Measurements from ENCODE around the gene HBS1L.

The HBS1L gene

GRCh38 chr6:135054569-135055498, at the start of gene HBS1L:
HBS1L (minus strand) TSS chr6:135054822; CDS start chr6:135054691, 131 bp downstream.
- DNase-seq (ENCODE audit: low read depth), result peak; percentile 99
- Histone ChIP-seq H3K4me1 (ENCODE audit: control insufficient read depth, insufficient read depth, low read length) (peaks cover 21% of the 10 kb centered on the region), H3K9me3 (ENCODE audit: control insufficient read depth, low read length) (no peaks in the 10 kb centered on the region), H3K27me3 (replicated peaks; ENCODE audit: control insufficient read depth, insufficient read depth, low read length) (no peaks in the 10 kb centered on the region), H3K4me3 (ENCODE audit: low read length) (peak within 1 kb of the TSS; percentile 97), H3K9ac (ENCODE audit: low read length) (peak within 1 kb of the TSS; percentile 97), H3K36me3 (ENCODE audit: control insufficient read depth, insufficient read depth, low read length, severe bottlenecking) (peaks cover 4% of the 10 kb centered on the region)

GRCh38 chr6:135104199-135104598, 49.6 kb upstream of the HBS1L start:
- H3K36me3 ChIP-seq (ENCODE audit: control insufficient read depth, insufficient read depth, low read length, severe bottlenecking), result no peaks in the 10 kb centered on the region
- H3K9me3 ChIP-seq (ENCODE audit: control insufficient read depth, low read length), result no peaks in the 10 kb centered on the region
- no peak overlapping the region for H3K9ac ChIP-seq (ENCODE audit: low read length)
- H3K27me3 ChIP-seq (replicated peaks; ENCODE audit: control insufficient read depth, insufficient read depth, low read length), result peaks cover 9% of the 10 kb centered on the region
- H3K4me3 ChIP-seq (ENCODE audit: low read length), result no peak overlapping the region
- H3K4me1 ChIP-seq (ENCODE audit: control insufficient read depth, insufficient read depth, low read length), result no peaks in the 10 kb centered on the region
- no peak for DNase-seq (ENCODE audit: low read depth)

GRCh38 chr6:135102191-135102590, 47.6 kb upstream of the HBS1L start:
- no peak overlapping the region for H3K4me3 ChIP-seq (ENCODE audit: low read length)
- no peak overlapping the region for H3K9ac ChIP-seq (ENCODE audit: low read length)
- no peak for DNase-seq (ENCODE audit: low read depth)
- no peaks in the 10 kb centered on the region for H3K9me3 ChIP-seq (ENCODE audit: control insufficient read depth, low read length)
- no peaks in the 10 kb centered on the region for H3K4me1 ChIP-seq (ENCODE audit: control insufficient read depth, insufficient read depth, low read length)
- H3K36me3 ChIP-seq (ENCODE audit: control insufficient read depth, insufficient read depth, low read length, severe bottlenecking), result no peaks in the 10 kb centered on the region
- H3K27me3 ChIP-seq (replicated peaks; ENCODE audit: control insufficient read depth, insufficient read depth, low read length), result peaks cover 9% of the 10 kb centered on the region

- H3K9ac ChIP-seq (ENCODE audit: low read length), result no peak overlapping the region
- H3K4me3 ChIP-seq (ENCODE audit: low read length), result no peak overlapping the region
- H3K36me3 ChIP-seq (ENCODE audit: control insufficient read depth, insufficient read depth, low read length, severe bottlenecking), result no peaks in the 10 kb centered on the region
- DNase-seq (ENCODE audit: low read depth), result no peak
- H3K27me3 ChIP-seq (replicated peaks; ENCODE audit: control insufficient read depth, insufficient read depth, low read length), result peaks cover 9% of the 10 kb centered on the region
- H3K9me3 ChIP-seq (ENCODE audit: control insufficient read depth, low read length), result no peaks in the 10 kb centered on the region
- H3K4me1 ChIP-seq (ENCODE audit: control insufficient read depth, insufficient read depth, low read length), result no peaks in the 10 kb centered on the region
These were observed 42.5 kb upstream of the HBS1L start for GRCh38 chr6:135097172-135097571.

GRCh38 chr6:135096403-135097130, 41.9 kb upstream of the HBS1L start:
- Histone ChIP-seq H3K4me3 (ENCODE audit: low read length) (no peak overlapping the region), H3K27me3 (replicated peaks; ENCODE audit: control insufficient read depth, insufficient read depth, low read length) (peaks cover 6% of the 10 kb centered on the region), H3K9me3 (ENCODE audit: control insufficient read depth, low read length) (no peaks in the 10 kb centered on the region), H3K36me3 (ENCODE audit: control insufficient read depth, insufficient read depth, low read length, severe bottlenecking) (no peaks in the 10 kb centered on the region), H3K9ac (ENCODE audit: low read length) (no peak overlapping the region), H3K4me1 (ENCODE audit: control insufficient read depth, insufficient read depth, low read length) (no peaks in the 10 kb centered on the region)
- DNase-seq (ENCODE audit: low read depth), result no peak

GRCh38 chr6:135095716-135096115, 41.1 kb upstream of the HBS1L start:
- H3K9ac ChIP-seq (ENCODE audit: low read length), result no peak overlapping the region
- H3K27me3 ChIP-seq (replicated peaks; ENCODE audit: control insufficient read depth, insufficient read depth, low read length), result peaks cover 5% of the 10 kb centered on the region
- H3K4me1 ChIP-seq (ENCODE audit: control insufficient read depth, insufficient read depth, low read length), result no peaks in the 10 kb centered on the region
- H3K9me3 ChIP-seq (ENCODE audit: control insufficient read depth, low read length), result no peaks in the 10 kb centered on the region
- no peak overlapping the region for H3K4me3 ChIP-seq (ENCODE audit: low read length)
- no peak for DNase-seq (ENCODE audit: low read depth)
- H3K36me3 ChIP-seq (ENCODE audit: control insufficient read depth, insufficient read depth, low read length, severe bottlenecking), result no peaks in the 10 kb centered on the region

GRCh38 chr6:135094403-135094821, 39.8 kb upstream of the HBS1L start:
- Histone ChIP-seq H3K4me1 (ENCODE audit: control insufficient read depth, insufficient read depth, low read length) (no peaks in the 10 kb centered on the region), H3K4me3 (ENCODE audit: low read length) (no peak overlapping the region), H3K27me3 (replicated peaks; ENCODE audit: control insufficient read depth, insufficient read depth, low read length) (peaks cover 5% of the 10 kb centered on the region), H3K9ac (ENCODE audit: low read length) (no peak overlapping the region), H3K36me3 (ENCODE audit: control insufficient read depth, insufficient read depth, low read length, severe bottlenecking) (no peaks in the 10 kb centered on the region), H3K9me3 (ENCODE audit: control insufficient read depth, low read length) (no peaks in the 10 kb centered on the region)
- no peak for DNase-seq (ENCODE audit: low read depth)

- DNase-seq (ENCODE audit: low read depth), result no peak
- H3K9me3 ChIP-seq (ENCODE audit: control insufficient read depth, low read length), result no peaks in the 10 kb centered on the region
- no peaks in the 10 kb centered on the region for H3K4me1 ChIP-seq (ENCODE audit: control insufficient read depth, insufficient read depth, low read length)
- H3K4me3 ChIP-seq (ENCODE audit: low read length), result no peak overlapping the region
- no peak overlapping the region for H3K9ac ChIP-seq (ENCODE audit: low read length)
- H3K36me3 ChIP-seq (ENCODE audit: control insufficient read depth, insufficient read depth, low read length, severe bottlenecking), result no peaks in the 10 kb centered on the region
- H3K27me3 ChIP-seq (replicated peaks; ENCODE audit: control insufficient read depth, insufficient read depth, low read length), result peaks cover 5% of the 10 kb centered on the region
These were observed 39.0 kb upstream of the HBS1L start for GRCh38 chr6:135093578-135093977.

GRCh38 chr6:135092724-135093123, 38.1 kb upstream of the HBS1L start:
- Histone ChIP-seq H3K9me3 (ENCODE audit: control insufficient read depth, low read length) (no peaks in the 10 kb centered on the region), H3K4me3 (ENCODE audit: low read length) (no peak overlapping the region), H3K9ac (ENCODE audit: low read length) (no peak overlapping the region), H3K4me1 (ENCODE audit: control insufficient read depth, insufficient read depth, low read length) (no peaks in the 10 kb centered on the region), H3K27me3 (replicated peaks; ENCODE audit: control insufficient read depth, insufficient read depth, low read length) (peaks cover 5% of the 10 kb centered on the region), H3K36me3 (ENCODE audit: control insufficient read depth, insufficient read depth, low read length, severe bottlenecking) (no peaks in the 10 kb centered on the region)
- no peak for DNase-seq (ENCODE audit: low read depth)

GRCh38 chr6:135090819-135091218, 36.2 kb upstream of the HBS1L start:
- H3K4me1 ChIP-seq (ENCODE audit: control insufficient read depth, insufficient read depth, low read length), result no peaks in the 10 kb centered on the region
- no peaks in the 10 kb centered on the region for H3K9me3 ChIP-seq (ENCODE audit: control insufficient read depth, low read length)
- no peaks in the 10 kb centered on the region for H3K36me3 ChIP-seq (ENCODE audit: control insufficient read depth, insufficient read depth, low read length, severe bottlenecking)
- no peak overlapping the region for H3K9ac ChIP-seq (ENCODE audit: low read length)
- H3K27me3 ChIP-seq (replicated peaks; ENCODE audit: control insufficient read depth, insufficient read depth, low read length), result no peaks in the 10 kb centered on the region
- no peak overlapping the region for H3K4me3 ChIP-seq (ENCODE audit: low read length)
- no peak for DNase-seq (ENCODE audit: low read depth)

GRCh38 chr6:135089901-135090300, 35.3 kb upstream of the HBS1L start:
- DNase-seq (ENCODE audit: low read depth), result no peak
- no peak overlapping the region for H3K9ac ChIP-seq (ENCODE audit: low read length)
- no peaks in the 10 kb centered on the region for H3K27me3 ChIP-seq (replicated peaks; ENCODE audit: control insufficient read depth, insufficient read depth, low read length)
- no peaks in the 10 kb centered on the region for H3K36me3 ChIP-seq (ENCODE audit: control insufficient read depth, insufficient read depth, low read length, severe bottlenecking)
- H3K9me3 ChIP-seq (ENCODE audit: control insufficient read depth, low read length), result no peaks in the 10 kb centered on the region
- no peaks in the 10 kb centered on the region for H3K4me1 ChIP-seq (ENCODE audit: control insufficient read depth, insufficient read depth, low read length)
- no peak overlapping the region for H3K4me3 ChIP-seq (ENCODE audit: low read length)

Measured in adipocyte (in vitro differentiated cells).